SW 1271 (cell line): ENCODE data around the gene ZGPAT.

Source experiments
- DNase-seq, 2 experiments: peaks; one replicate each; lab custom pipeline; 2025; lab: John Stamatoyannopoulos, UW

The ZGPAT gene

DNA sequence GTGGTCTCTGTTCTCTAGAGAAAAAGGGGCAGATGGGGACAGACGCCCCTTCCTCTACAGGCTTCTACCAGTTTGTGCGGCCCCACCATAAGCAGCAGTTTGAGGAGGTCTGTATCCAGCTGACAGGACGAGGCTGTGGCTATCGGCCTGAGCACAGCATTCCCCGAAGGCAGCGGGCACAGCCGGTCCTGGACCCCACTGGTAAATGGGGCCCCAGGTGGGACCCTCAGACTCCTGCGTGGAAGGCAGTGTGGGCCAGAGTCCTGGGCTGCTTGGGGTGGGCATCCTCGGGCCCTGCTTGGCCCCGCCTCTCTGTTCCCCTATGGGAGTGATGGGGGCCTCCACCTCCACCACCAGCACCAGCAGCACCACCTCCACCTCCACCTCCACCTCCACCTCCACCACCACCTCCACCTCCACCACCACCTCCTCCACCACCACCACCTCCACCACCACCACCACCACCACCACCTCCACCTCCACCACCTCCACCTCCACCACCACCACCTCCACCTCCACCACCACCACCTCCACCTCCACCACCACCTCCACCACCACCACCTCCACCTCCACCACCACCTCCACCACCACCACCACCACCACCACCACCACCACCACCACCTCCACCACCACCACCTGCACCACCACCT lies 14.6 kb upstream of the ZGPAT start:
- no peak for DNase-seq

DNA sequence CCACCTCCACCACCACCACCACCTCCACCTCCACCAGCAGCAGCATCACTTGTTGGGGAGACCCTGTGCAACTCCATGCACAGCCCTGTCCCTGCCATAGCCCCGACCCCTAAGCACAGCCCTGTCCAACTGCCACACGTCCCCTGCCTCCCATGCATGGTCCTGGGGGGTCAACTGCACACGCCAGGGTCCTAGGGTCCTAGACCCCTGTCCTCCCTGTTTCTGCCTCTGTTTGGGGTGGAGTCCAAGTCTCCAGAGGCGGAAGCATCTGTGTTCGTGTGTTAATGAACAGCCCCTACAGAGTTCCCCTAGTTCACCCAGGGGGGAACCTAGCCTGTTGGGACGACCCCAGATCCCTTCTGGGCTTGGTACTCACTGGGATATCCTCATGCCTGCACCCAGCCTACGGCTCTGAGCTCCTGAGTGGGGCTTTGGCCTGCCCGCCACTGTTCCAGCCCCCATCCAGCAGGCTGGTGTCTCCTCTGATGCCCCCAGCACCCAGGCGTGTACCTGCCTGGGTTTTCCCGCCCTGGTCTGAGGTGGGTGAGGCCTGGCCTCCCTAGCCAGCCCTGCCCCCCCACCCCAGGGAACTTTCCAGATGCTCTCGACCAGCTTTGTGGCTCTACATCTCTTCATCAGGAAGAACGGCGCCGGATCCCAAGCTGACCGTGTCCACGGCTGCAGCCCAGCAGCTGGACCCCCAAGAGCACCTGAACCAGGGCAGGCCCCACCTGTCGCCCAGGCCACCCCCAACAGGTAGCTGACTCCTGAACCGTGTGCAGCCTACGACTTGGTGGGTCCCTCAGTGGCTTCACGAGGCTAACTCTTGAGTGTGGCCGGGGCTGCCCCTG lies 13.9 kb upstream of the ZGPAT start:
- DNase-seq = no peak

- DNase-seq = no peak
Observed at GRCh38 chr20:63694584-63695423, 13.0 kb upstream of the ZGPAT start.

DNA sequence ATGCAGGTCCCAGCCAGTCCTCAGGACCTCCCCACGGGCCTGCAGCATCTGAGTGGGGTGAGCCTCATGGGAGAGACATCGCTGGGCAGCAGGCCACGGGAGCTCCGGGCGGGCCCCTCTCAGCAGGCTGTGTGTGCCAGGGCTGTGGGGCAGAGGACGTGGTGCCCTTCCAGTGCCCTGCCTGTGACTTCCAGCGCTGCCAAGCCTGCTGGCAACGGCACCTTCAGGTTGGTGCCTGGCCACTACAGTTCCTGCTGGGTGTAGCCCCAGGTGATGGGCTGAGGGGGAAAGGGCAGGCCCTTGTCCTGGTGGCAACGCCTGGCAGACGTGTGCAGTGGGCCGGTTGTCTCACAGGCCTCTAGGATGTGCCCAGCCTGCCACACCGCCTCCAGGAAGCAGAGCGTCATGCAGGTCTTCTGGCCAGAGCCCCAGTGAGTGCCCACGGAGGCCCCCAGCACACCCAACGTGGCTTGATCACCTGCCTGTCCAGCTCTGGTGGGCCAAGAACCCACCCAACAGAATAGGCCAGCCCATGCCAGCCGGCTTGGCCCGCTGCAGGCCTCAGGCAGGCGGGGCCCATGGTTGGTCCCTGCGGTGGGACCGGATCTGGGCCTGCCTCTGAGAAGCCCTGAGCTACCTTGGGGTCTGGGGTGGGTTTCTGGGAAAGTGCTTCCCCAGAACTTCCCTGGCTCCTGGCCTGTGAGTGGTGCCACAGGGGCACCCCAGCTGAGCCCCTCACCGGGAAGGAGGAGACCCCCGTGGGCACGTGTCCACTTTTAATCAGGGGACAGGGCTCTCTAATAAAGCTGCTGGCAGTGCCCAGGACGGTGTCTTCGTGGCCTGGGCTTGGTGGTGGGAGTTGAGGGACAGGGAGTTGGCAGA lies 12.2 kb upstream of the ZGPAT start:
- no peak for DNase-seq

DNA sequence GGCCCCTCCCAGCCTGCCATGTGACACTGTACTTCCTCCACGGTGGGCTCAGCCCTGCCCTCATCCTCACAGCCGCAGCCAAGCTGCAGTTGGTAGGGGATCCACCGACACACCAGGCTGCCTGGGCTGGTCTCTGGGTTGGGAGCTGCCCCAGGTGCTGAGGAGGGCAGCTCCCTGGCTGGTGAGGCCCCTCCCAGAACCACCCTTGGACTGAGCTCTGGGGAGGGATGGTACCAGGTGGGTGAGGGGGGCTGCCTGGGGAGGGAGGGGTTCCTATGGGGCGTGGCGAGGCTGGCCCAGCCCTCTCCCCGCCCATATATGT lies 11.6 kb upstream of the ZGPAT start:
- peak in 1 of 2 experiments; percentile 45 for DNase-seq

- DNase-seq = peak in 1 of 2 experiments; percentile 74
Observed at GRCh38 chr20:63696628-63697356, 11.0 kb upstream of the ZGPAT start, which contains the start of gene TNFRSF6B. Gene TNFRSF6B (plus strand): TSS chr20:63696652. CDS start chr20:63696768, 116 bp downstream.

- peak; percentile 23 to 57 for DNase-seq
Observed at GRCh38 chr20:63697357-63697867, 10.4 kb upstream of the ZGPAT start.

DNA sequence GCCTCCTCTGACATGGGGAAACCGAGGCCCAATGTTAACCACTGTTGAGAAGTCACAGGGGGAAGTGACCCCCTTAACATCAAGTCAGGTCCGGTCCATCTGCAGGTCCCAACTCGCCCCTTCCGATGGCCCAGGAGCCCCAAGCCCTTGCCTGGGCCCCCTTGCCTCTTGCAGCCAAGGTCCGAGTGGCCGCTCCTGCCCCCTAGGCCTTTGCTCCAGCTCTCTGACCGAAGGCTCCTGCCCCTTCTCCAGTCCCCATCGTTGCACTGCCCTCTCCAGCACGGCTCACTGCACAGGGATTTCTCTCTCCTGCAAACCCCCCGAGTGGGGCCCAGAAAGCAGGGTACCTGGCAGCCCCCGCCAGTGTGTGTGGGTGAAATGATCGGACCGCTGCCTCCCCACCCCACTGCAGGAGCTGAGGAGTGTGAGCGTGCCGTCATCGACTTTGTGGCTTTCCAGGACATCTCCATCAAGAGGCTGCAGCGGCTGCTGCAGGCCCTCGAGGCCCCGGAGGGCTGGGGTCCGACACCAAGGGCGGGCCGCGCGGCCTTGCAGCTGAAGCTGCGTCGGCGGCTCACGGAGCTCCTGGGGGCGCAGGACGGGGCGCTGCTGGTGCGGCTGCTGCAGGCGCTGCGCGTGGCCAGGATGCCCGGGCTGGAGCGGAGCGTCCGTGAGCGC lies 9.8 kb upstream of the ZGPAT start:
- no peak for DNase-seq

- DNase-seq = peak; percentile 79 to 85
Observed at GRCh38 chr20:63698739-63699465, 8.9 kb upstream of the ZGPAT start.

GRCh38 chr20:63699466-63700198 lies 8.2 kb upstream of the ZGPAT start:
- DNase-seq = no peak

DNA sequence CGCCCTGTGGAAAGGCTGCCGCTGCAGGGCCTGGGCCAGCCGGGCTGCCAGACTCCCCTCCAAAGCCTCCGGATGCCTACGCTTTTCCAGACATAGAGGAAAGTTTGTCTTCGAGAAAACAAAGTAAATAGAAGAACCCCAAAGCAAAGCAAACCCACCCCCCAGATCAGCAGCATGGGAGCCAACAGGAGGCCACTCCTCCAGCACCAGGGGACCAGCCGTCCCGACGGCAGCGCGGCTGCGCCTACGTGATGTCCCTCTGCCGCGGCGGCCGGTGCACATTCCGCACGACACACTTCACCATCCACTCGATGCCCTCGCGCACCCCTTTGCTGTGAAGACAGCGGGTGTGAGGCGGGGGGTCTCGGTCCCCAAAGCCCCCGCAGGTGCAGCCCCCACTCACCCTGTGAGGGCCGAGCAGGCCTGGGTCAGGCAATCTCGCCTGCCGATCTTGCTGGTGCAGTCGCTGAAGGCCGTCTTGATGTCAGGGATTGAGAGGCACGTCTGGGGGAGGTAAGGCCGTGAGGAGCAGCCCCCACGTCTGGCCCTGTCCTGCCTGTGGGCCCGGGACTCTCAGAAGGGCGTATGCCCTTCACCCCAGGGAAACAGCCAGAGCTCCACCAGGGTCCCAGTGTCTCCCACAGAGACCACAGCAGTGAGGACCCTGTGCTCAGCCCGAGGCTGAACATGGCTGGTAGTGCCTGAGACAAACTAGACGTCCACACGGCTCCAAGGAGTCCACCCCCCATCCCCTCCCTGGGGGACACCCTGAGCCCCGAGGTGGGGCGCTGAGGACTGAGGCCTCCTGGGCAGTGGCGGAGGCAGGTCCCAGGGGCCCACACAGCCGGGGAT lies 7.4 kb upstream of the ZGPAT start:
- DNase-seq = no peak

DNA sequence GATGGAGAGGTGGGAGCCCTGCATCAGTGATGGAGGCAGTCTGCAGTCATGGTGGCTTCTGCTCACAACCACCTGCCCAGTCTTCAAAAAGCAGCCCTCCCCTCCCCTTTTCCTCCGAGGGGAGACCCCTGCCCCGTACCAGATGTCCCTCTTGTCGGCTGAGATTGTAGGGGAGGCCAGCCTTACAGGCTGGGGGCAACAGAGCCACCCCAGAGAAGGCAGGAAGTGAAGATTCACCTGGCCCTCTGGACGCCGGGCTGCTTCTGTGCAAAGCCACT lies 6.8 kb upstream of the ZGPAT start:
- DNase-seq = no peak

DNA sequence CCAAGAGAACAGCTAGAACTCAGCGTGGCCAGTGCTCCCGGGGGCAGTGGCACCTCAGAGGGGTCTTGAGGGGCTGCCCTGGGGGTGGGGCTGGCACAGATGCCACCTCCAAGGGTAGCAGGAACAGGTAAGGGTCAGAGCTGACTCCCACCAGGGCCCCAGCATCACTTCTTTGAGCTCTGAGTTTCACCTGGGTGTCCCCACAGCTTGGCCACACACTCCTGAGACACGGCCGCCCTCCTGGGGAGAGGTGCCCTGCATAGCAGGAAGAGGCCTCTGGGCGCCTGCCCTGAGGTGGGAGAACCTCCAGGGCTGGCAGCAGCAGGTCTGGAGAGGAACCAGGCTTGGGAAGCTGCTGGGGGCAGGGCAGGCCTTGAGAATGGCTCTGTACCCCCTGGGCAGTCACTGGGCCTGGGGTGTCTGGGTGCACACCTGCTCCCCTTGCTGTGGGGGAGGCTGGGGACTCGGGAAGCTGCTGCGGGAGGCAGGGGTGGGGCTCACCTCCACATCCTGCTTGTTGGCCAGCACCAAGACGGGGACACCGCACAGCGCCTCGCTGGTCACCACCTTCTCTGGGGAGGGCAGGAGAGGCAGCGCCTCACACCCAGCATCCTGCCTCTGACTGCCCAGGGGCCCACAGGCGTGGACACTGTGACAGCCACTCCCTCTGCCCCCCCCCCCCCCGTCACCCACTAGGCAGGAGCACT lies 6.4 kb upstream of the ZGPAT start:
- no peak for DNase-seq

- no peak for DNase-seq
Observed at GRCh38 chr20:63702036-63702665, 5.7 kb upstream of the ZGPAT start.

DNA sequence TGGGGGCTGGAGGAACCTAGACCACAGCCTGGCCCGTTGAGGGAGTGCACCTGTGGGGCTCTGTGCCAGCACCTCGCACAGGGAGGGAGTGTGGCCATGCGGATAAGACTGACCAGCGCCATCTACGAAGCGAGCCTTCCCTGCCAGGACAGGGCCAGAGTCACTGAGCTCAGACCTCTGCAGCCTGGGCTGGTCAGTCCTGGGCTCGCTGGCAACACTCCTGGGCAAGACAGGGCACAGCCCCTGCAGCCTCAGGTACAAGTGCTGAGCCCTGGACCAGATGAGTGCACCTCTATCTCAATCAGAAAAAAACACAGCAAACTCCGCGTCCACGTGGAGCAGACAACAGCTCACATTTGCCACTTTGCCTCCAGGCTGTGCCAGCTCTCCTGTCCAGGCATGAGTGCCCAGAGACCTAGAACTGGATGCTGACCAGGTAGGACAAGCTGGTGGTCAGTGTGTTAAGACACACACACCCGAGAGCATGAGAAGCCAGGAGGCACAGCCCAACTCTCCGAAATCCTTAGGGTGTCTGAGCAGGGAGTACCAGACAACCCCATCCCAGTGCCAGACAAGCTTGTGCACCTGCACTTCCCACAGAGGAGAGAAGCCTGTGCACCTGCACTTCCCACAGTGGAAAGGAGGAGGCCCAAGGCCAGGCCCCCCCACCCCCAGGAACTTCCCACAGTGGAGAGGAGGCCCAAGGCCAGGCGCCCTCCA lies 4.9 kb upstream of the ZGPAT start:
- no peak for DNase-seq

DNA sequence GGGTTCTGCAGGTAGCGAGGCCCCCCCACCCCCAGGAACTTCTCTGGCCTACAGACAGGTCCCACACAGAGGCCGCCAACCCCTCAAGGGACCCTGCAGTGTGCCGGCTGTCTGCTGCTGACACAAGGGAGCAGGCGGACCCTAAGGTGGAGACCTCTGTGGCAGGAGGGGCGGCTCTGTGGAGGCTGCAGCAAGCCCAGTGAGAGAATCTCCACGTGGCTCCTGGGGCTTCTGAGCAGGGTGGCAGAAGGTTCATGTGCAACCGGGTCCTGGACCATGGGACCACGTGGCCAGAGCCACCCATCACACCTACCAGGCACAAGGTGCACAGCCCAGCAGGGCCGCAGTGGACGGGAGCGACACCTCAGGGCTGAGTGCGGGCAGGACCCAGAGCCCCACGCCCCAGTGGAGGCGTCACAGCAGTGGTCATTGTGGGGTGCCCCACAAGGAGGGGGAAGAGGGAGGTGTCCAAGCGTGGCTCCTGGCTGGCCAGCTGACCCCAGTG lies 4.3 kb upstream of the ZGPAT start:
- DNase-seq = no peak
